VCaP (cell line): Measurements from ENCODE around the gene STX18.
A peak's percentile ranks its signal among the peaks of the same experiment; 100 is the strongest.
"Not testable (repeated sequence)": the region's sequence is repeated elsewhere in the genome, so short reads cannot be mapped to it uniquely, and the experiment has no call there.

Experiments
- H3K27ac ChIP-seq: fragments of 450-650 bp; 2 replicates; pipeline ENCODE4 v1.5.1; 2017
- TF ChIP-seq, protein P1 (sequence below): fragments of 450-650 bp; conservative IDR thresholded peaks from 2 replicates; pipeline ENCODE4 v1.5.1; 2017; ENCODE audit warnings: mild to moderate bottlenecking, moderate library complexity

The STX18 gene

DNA sequence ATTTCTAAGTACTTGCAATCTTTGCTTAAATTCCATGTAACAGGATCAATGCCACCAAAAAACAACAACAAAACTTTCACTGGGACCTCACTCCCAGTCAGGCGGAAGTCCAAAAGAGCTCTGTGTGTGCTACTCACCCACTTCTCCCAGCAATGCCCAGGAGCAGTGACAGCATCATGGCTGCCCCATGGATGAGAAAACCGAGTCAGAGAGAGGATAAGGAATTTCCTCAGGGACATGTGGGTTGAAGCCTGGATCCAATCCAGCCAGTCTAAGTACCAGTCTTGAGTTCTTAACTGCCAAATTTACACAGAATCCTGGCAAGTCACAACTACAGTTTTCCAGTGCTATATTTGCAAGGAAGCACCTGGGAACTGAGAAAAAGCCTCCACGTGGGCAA lies 64.5 kb downstream of the STX18 start:
- TF ChIP-seq, protein P1, sequence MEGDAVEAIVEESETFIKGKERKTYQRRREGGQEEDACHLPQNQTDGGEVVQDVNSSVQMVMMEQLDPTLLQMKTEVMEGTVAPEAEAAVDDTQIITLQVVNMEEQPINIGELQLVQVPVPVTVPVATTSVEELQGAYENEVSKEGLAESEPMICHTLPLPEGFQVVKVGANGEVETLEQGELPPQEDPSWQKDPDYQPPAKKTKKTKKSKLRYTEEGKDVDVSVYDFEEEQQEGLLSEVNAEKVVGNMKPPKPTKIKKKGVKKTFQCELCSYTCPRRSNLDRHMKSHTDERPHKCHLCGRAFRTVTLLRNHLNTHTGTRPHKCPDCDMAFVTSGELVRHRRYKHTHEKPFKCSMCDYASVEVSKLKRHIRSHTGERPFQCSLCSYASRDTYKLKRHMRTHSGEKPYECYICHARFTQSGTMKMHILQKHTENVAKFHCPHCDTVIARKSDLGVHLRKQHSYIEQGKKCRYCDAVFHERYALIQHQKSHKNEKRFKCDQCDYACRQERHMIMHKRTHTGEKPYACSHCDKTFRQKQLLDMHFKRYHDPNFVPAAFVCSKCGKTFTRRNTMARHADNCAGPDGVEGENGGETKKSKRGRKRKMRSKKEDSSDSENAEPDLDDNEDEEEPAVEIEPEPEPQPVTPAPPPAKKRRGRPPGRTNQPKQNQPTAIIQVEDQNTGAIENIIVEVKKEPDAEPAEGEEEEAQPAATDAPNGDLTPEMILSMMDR: no peak
- peak overlapping the region; percentile 49 for H3K27ac ChIP-seq

DNA sequence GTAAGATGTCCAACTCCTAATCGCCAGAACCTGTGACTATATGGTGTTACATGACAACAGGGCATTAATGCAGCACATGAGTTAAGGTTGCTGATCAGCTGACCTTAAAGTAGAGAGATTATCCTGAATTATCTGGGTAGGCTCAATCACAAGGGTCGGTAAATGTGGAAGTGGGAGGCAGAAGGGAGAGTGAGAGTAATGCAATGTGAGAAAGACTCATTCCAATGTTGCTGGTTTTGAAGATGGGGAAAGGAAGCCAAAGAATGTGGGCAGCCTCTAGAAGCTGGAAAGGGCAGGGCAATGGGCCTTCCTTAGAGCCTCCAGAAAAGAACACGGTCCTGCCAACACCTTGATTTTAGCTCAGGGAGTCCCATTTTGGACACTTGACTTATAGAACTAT lies 67.4 kb downstream of the STX18 start:
- no peak overlapping the region for H3K27ac ChIP-seq
- TF ChIP-seq, protein P1: no peak

DNA sequence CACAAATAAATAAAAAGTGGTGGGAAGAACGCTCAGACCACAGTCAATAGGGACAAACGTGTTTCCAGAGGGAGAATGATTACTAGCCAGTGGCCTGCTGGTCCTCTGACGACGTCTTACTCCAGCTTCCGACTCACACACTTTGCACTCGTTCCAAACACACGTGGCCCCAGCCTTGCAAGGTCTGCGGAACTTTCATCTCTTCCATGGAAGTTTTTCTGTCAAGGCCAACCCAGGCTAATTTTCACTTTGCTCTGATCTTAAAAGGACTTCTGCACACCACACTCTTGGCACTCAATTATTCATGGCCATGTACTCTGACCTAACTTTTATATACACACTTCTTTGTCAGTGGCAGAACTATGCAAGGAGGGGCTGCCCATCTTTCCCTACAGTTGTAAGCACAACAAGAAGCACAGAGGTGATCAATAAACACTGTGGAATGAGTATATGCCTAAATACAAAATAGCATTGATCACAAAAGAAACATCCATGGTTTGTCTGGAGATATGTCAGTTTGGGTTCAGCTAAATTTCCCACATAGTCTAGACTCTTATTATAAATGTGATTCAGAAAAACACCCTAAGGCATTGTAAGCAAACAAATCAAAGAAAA lies 69.4 kb downstream of the STX18 start:
- TF ChIP-seq, protein P1: no peak
- no peak overlapping the region for H3K27ac ChIP-seq

DNA sequence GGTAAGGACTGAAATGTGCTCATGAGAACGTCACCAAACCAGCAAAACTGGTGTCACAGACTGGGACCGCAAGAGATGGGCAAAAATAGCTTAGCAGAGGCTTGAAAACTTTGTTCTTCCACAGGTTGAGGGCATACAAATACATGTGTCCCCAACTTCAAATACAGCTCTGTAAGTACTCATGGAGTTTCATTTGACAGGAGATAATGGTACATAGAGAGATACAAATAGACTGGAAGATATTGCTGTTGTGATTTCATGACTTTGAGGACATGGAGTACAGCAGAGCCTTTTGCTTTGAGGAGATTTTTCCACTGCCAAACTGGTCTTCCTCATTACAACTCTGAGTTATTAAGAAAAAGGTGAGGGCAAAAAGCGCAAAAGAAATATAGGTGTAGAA lies 70.7 kb downstream of the STX18 start:
- TF ChIP-seq, protein P1: no peak
- no peak overlapping the region for H3K27ac ChIP-seq

DNA sequence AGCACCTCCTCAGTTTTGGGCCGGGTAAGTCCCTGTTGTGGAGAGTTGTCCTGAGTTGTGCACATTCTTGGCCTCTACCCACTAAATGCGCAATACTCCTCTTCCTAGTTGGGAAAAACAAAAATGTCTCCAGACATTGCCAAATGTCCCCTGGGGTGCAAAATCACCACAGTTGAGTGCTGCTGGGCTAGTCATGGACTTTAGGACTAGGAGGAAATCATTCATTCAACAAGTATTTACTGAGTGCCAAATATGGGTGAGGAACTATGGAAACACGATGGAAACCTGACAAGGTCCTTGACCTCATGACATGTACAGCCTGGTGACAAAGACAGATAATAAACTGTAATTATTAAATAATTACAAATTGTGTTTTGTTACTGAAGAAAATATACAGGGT lies 71.6 kb downstream of the STX18 start:
- no peak overlapping the region for H3K27ac ChIP-seq
- TF ChIP-seq, protein P1: no peak

DNA sequence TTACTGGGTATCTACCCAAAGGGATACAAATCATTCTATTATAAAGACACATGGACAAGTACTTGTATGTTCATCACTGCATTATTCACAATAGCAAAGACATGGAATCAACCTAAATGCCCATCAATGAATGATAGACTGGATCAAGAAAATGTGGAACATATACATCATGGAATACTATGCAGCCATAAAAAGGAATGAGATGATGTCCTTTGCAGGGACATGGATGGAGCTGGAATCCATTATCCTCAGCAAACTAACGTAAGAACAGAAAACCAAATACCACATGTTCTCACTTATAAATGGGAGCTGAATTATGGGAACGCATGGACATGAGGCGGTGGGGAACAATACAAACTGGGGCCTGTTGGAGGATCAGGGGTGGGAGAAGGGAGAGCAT lies 76.6 kb downstream of the STX18 start:
- H3K27ac ChIP-seq: not testable (repeated sequence)

DNA sequence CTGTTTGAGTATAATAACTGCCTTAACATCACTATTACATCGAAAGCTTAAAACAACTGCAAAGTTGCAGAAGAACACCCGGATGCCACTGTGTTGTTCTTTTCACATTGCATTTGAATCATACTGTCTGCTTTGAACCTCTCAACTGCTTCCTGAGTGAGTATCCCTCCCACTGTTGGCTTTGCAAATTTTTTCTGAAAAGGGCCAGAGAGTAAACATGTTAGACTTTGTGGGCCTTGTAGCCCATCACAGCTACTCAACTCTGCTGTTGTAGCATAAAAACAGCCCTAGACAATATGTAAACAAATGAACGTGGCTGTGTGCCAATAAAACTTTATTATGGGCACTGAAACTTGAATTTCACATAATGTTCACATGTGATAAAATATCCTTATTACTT lies 78.9 kb downstream of the STX18 start:
- TF ChIP-seq, protein P1: no peak
- peak overlapping the region; percentile 83 for H3K27ac ChIP-seq

DNA sequence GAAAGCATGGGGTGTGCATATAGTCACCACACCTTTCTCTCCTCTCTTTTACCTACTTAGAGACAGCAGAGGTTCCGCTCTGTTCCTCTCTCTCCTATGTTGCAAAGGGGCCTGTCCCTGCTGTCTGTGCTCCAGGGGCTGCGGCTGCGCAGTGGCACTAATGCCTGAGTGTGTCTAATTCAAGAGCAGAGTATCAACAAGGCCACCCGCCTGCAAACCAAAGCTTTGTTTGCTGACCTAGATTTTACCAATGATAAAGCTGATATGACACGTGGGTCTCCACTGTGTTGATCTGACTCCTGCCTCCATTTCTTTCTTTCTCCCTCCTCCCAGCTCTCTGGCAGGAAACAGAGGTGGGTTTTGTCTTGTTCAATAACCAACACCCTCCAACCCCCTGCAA lies 80.0 kb downstream of the STX18 start:
- H3K27ac ChIP-seq: peak overlapping the region; percentile 83
- TF ChIP-seq, protein P1: no peak
